DMS53 treated with DMSO at 0.1 percent for 48 hours (cell line): Measurements from ENCODE around the gene ATP6V0E2.
A peak's percentile ranks its signal among the peaks of the same experiment; 100 is the strongest.

Experiments
- DNase-seq: peaks from one replicate; lab custom pipeline; 2025; ENCODE audit not compliant: unreplicated experiment; lab: John Stamatoyannopoulos, UW

The ATP6V0E2 gene

DNA sequence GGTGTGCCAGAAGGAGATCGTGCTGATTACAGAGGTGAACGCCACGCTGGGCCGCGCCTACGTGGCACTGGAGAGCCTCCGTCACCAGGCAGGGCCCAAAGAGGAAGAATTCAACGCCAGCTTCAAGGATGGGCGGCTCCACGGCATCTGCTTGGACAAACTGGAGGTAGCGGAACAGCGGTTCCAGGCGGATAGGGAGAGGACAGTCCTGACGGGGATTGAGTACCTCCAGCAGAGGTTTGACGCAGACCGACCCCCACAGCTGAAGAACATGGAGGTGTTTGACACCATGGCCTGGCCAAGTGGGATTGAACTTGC is 12.1 kb upstream of the ATP6V0E2 start:
- DNase-seq, result no peak

DNA sequence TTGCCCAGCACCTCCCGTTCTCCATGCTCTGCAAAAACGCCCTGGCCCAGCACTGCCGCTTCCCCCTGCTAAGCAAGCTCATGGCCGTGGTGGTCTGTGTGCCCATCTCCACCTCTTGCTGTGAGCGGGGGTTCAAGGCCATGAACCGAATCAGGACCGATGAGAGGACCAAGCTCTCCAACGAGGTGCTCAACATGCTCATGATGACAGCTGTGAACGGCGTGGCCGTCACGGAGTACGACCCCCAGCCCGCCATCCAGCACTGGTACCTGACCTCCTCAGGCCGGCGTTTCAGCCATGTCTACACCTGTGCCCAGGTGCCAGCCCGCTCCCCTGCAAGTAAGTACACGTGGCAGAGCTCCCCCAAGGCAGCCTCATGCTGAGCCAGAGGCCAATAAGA is 11.6 kb upstream of the ATP6V0E2 start:
- no peak for DNase-seq

DNA sequence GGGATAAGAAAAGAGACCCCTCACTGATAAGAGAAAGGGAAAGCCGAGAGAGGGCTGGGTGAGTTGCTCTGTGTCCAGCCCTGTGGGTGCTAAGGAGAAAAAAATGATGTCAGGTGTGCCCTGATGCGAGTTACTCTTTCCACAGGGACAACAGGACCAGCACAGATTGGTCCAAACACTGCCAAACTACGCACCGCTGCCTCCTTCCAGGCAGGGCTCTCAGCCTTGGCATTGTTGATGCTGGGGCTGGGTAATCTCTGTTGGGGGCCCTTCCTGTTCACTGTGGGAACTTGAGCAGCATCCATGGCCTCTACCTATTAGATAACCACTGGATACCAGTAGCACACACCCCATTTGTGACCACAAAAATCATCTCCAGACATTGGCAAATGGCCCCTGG is 10.3 kb upstream of the ATP6V0E2 start:
- no peak for DNase-seq

- no peak for DNase-seq
These were observed 9.7 kb upstream of the ATP6V0E2 start for GRCh38 chr7:149864023-149864422.

DNA sequence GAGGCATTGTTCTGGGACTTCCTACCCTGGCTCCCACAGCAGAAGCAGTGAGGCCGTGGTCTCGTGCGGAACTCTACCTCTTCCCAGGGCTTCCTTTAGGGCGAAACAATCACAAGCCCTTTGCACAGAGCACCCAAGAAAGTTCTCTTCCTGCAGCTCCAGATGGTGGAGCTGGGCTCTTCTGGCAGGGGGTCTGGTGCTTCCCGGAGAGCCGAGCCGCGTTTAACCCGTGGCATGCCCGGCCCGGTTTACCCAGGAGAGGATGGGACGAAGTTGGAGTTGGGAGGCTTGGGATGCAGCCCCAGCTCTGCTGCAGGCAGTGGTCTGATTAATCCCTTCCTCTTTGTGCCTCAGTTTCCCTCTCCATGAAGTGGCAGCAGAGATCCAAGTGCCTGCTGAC is 9.0 kb upstream of the ATP6V0E2 start:
- DNase-seq, result no peak

GRCh38 chr7:149865437-149865836 is 8.3 kb upstream of the ATP6V0E2 start:
- no peak for DNase-seq

- no peak for DNase-seq
These were observed 7.5 kb upstream of the ATP6V0E2 start for GRCh38 chr7:149866139-149866778.

DNA sequence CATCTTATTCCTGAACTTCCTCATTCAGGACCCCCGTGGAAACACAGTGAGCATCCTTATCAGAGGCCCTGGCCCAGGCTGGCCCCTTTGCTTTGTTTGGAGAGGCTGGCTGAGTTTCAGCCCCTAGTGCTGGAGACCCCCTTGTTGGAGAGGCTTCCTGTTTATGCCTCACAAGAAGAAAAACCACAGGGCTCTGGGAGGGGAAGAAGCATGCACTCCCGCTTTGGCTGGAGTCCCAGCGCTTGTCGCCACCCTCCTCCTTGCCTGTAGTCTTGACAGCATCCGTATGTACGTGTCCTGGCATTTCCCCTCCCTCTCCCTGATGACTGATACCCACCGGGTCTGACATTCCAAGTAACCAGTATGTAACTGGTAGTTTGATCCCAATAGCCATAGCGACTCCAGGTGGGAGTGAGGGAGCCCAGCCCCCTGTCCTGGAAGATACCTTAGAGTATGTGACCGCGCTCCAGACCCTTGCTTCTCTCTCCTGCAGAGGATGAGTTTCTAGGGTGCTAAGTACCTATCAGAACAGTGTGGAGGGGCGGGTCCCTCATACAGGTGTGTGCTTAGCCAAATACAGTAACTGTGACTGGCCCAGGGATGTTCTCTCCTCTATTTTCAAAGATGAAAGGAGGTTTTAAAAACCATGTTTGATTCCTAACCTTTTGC is 6.9 kb upstream of the ATP6V0E2 start:
- no peak for DNase-seq

- no peak for DNase-seq
These were observed 5.8 kb upstream of the ATP6V0E2 start for GRCh38 chr7:149867762-149868622.

GRCh38 chr7:149868623-149869290 is 5.0 kb upstream of the ATP6V0E2 start:
- DNase-seq, result no peak

DNA sequence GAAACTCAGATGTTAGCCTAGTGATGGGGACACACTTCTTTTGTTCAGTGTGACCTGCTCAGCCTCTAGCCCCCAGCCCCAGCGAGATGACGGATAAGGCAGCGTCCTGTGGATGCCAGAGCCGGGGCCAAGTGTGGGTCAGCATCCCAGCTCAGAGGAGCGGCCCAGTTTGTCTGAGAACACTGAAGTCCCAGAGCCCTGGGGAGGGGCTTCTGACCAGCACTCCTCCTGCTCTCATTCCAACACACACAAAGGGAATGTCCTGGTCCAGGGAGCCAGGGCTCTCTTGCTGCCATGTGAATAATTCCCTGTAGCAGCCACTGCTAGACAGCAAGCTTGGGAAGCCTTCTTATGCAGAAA is 4.5 kb upstream of the ATP6V0E2 start:
- no peak for DNase-seq

GRCh38 chr7:149869867-149870266 is 3.9 kb upstream of the ATP6V0E2 start:
- no peak for DNase-seq

GRCh38 chr7:149870274-149870673 is 3.5 kb upstream of the ATP6V0E2 start:
- DNase-seq, result no peak

GRCh38 chr7:149870701-149871483 is 2.9 kb upstream of the ATP6V0E2 start:
- DNase-seq, result no peak

DNA sequence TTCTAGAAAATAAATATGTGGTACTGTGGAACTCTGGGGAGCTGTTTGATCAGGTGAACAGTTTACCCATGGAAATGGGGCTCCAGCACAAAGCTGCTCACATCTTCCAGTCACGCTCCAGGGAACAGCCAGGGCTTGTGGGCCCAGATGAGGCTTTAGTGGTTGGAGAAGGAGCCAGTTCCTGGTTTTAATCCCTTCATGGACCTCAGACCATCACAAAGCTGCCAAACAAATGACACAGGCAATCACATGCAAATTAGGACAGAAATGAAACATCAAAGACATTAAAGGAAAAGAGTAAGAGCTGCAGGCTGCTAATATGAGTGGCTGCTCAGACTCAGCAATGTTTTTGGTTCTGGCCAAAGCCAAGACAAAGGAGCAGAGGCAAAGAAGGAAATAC is 2.2 kb upstream of the ATP6V0E2 start:
- DNase-seq, result no peak

DNA sequence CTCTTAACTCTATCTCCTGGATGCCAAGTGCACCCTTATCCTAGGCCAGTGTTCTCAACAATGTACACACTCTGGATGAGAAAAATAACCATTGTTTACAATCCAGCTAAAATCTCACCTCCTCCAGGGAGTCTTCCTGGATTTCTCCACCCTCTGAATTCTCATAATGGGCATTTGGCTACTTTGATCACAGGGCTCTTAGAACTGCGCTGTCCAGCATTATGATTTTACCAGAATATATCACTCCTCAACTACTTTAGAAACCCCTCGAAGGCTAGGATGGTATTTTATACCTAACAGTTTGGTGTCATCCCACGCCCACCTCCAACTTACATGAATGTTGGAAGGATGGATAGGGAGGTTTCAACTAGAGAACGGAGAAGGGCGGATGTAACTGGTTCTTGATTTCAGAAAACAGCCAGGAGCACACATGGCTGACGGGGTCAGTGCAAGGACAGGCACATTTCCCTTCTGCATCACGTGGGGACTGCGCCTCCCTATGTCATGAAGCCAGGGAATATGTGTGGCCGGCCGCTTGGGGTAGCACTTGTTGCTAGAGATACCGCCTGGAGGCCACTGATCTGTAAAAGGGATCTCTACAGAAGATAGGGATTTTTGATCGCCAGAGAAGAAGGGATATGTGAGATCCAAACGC is 1.2 kb upstream of the ATP6V0E2 start:
- peak; percentile 87 for DNase-seq

GRCh38 chr7:149873970-149874643 is 338 bp downstream of the ATP6V0E2 start:
- peak; percentile 58 for DNase-seq

DNA sequence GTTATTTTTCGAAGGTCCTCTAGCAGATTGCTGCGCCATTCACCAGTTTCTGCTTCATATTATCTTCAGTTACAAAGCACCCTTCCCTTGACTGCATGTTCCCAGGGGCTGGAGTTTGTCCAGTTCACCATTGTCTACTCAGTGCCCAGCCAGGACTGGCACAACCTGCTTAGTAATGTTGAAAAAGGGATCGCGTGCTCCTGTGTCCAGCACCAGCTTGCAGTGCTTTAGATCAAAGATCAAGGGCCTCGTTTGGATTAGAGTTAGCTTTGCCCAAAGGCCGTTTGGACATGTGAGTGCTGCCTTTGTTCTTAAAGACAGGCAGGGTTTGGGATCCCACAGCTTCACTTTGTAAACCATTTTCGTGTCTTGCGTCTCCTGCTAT is 867 bp downstream of the ATP6V0E2 start:
- DNase-seq, result no peak

GRCh38 chr7:149875396-149875795 is 1.6 kb downstream of the ATP6V0E2 start:
- no peak for DNase-seq
